ENCODE results near the gene MXRA7.

Gene MXRA7

GRCh38 chr17:76710863-76711611, at the start of gene MXRA7:
TSS of gene MXRA7 (minus strand) at chr17:76710965. CDS start at chr17:76710946, 19 bp downstream.
- H3K4me3 ChIP-seq (ENCODE audit: low read depth, low read length), result peak within 1 kb of the TSS; percentile 71
- no peak for TF ChIP-seq CTCF (IDR thresholded peaks at IDR 0.05; ENCODE audit: low read depth, low read length)

GRCh38 chr17:76758570-76758969, 47.8 kb upstream of the MXRA7 start:
- no peak overlapping the region for H3K4me3 ChIP-seq (ENCODE audit: low read depth, low read length)

GRCh38 chr17:76757256-76757655, 46.5 kb upstream of the MXRA7 start:
- H3K4me3 ChIP-seq (ENCODE audit: low read depth, low read length), result no peak overlapping the region
- no peak for TF ChIP-seq CTCF (IDR thresholded peaks at IDR 0.05; ENCODE audit: low read depth, low read length)

More at GRCh38 chr17:76758570-76758969, 47.8 kb upstream of the MXRA7 start:
- TF ChIP-seq CTCF (IDR thresholded peaks at IDR 0.05; ENCODE audit: low read depth, low read length), result no peak

GRCh38 chr17:76755285-76755684, 44.5 kb upstream of the MXRA7 start:
- TF ChIP-seq CTCF (IDR thresholded peaks at IDR 0.05; ENCODE audit: low read depth, low read length), result no peak
- H3K4me3 ChIP-seq (ENCODE audit: low read depth, low read length), result no peak overlapping the region

- H3K4me3 ChIP-seq (ENCODE audit: low read depth, low read length), result no peak overlapping the region
- no peak for TF ChIP-seq CTCF (IDR thresholded peaks at IDR 0.05; ENCODE audit: low read depth, low read length)
Measured at GRCh38 chr17:76753061-76753961, 42.5 kb upstream of the MXRA7 start.

- no peak for TF ChIP-seq CTCF (IDR thresholded peaks at IDR 0.05; ENCODE audit: low read depth, low read length)
- no peak overlapping the region for H3K4me3 ChIP-seq (ENCODE audit: low read depth, low read length)
Measured at GRCh38 chr17:76752006-76752405, 41.2 kb upstream of the MXRA7 start.
